ENCODE measurements around the gene ATXN3L. TPM values are rescaled to one million over a fixed set of nuclear protein-coding genes. Genes with fewer than 3 reads are reported as not detected.

Gene ATXN3L
- polyA plus RNA-seq, 1 of the 3 experiments (the other 2 are of a cell fraction), result not detected

- ChIA-PET POLR2A (no interaction called here), CTCF (no interaction called here)
- Histone ChIP-seq H3K4me1 (ENCODE audit: control insufficient read depth in 1 of 2, insufficient read depth in 2 of 2, low read depth in 1 of 2, low read length in 1 of 2) (no peaks in the 10 kb centered on the region), H3K9me3 (no peaks in the 10 kb centered on the region), H3F3A (replicated peaks; ENCODE audit: insufficient read depth) (no peaks in the 10 kb centered on the region), H3K4me2 (no peak overlapping the region), H3K27me3 (ENCODE audit: insufficient read depth) (no peaks in the 10 kb centered on the region), H3K4me3 (ENCODE audit: low read depth in 2 of 2, low read length in 1 of 2) (no peak overlapping the region), H3K79me2 (ENCODE audit: insufficient read depth) (no peaks in the 10 kb centered on the region), H3K9me2 (no peaks in the 10 kb centered on the region), H3K9ac (no peak overlapping the region), H3K27ac (ENCODE audit: low read depth in 2 of 2, low read length in 1 of 2) (no peak overlapping the region), H4K20me1 (ENCODE audit: insufficient read depth) (no peaks in the 10 kb centered on the region), H3K36me3 (replicated peaks in 1 of 2; ENCODE audit: control insufficient read depth in 1 of 2, insufficient read depth in 2 of 2, low read length in 1 of 2) (no peaks in the 10 kb centered on the region), H2AFZ (ENCODE audit: low read depth) (no peak overlapping the region)
- no peak for DNase-seq
- TF ChIP-seq IRF3 (IDR thresholded peaks at IDR 0.05; ENCODE audit: low read depth, low read length) (no peak), NFIC (IDR thresholded peaks at IDR 0.05; ENCODE audit: borderline replicate concordance) (no peak), RFX5 (IDR thresholded peaks at IDR 0.05; ENCODE audit: low read length) (no peak), EZH2phosphoT487 (IDR thresholded peaks at IDR 0.05; ENCODE audit: borderline replicate concordance, low read depth) (no peak), RCOR1 (IDR thresholded peaks at IDR 0.05; ENCODE audit: low read length) (no peak), ELF1 (IDR thresholded peaks at IDR 0.05) (no peak), NRF1 (IDR thresholded peaks at IDR 0.05; ENCODE audit: low read depth, low read length) (no peak), JUND (IDR thresholded peaks at IDR 0.05) (no peak), TCF12 (IDR thresholded peaks at IDR 0.05) (no peak), SIN3A (IDR thresholded peaks at IDR 0.05; ENCODE audit: borderline replicate concordance, low read depth, low read length) (no peak)
- 57% methylated on average over 8 of the region's 8 CpGs for WGBS (ENCODE audit: low lambda C conversion rate)
Observed at GRCh38 chrX:13327666-13328065, 7.8 kb upstream of the ATXN3L start.

GRCh38 chrX:13323241-13323640 lies 3.4 kb upstream of the ATXN3L start:
- Histone ChIP-seq H3K36me3 (replicated peaks in 1 of 2; ENCODE audit: control insufficient read depth in 1 of 2, insufficient read depth in 2 of 2, low read length in 1 of 2) (no peaks in the 10 kb centered on the region), H3F3A (replicated peaks; ENCODE audit: insufficient read depth) (no peaks in the 10 kb centered on the region), H3K79me2 (ENCODE audit: insufficient read depth) (no peaks in the 10 kb centered on the region), H3K27ac (ENCODE audit: low read depth in 2 of 2, low read length in 1 of 2) (no peak overlapping the region), H3K9me3 (no peaks in the 10 kb centered on the region), H3K27me3 (ENCODE audit: insufficient read depth) (no peaks in the 10 kb centered on the region), H3K9me2 (no peaks in the 10 kb centered on the region), H3K4me1 (ENCODE audit: control insufficient read depth in 1 of 2, insufficient read depth in 2 of 2, low read depth in 1 of 2, low read length in 1 of 2) (no peaks in the 10 kb centered on the region), H2AFZ (ENCODE audit: low read depth) (no peak overlapping the region), H3K4me2 (no peak overlapping the region), H3K4me3 (ENCODE audit: low read depth in 2 of 2, low read length in 1 of 2) (no peak overlapping the region), H3K9ac (no peak overlapping the region), H4K20me1 (ENCODE audit: insufficient read depth) (no peaks in the 10 kb centered on the region)
- POLR2A ChIA-PET, result no interaction called here
- CTCF ChIA-PET, result no interaction called here
- 62% methylated on average over 1 of the region's 1 CpG for WGBS (ENCODE audit: low lambda C conversion rate)
- no peak for DNase-seq
- no peak for TF ChIP-seq RFX5 (IDR thresholded peaks at IDR 0.05; ENCODE audit: low read length)
- no peak for TF ChIP-seq GATA2 (CRISPR knock-in tag; IDR thresholded peaks at IDR 0.05)
- no peak for TF ChIP-seq FOSL2 (IDR thresholded peaks at IDR 0.05; ENCODE audit: borderline replicate concordance, low read depth)
- TF ChIP-seq MAX (IDR thresholded peaks at IDR 0.05; ENCODE audit: low read depth), result no peak
- no peak for TF ChIP-seq SMC3 (IDR thresholded peaks at IDR 0.05; ENCODE audit: low read depth, low read length)
- TF ChIP-seq POLR2AphosphoS5 (IDR thresholded peaks at IDR 0.05; ENCODE audit: low read depth, low read length), result no peak
- no peak for TF ChIP-seq EP300 (IDR thresholded peaks at IDR 0.05; ENCODE audit: borderline replicate concordance in 1 of 2, low read depth in 1 of 2, low read length in 1 of 2)
- TF ChIP-seq FOXM1 (IDR thresholded peaks at IDR 0.05; ENCODE audit: low read depth), result no peak
- no peak for TF ChIP-seq PBX3 (IDR thresholded peaks at IDR 0.05)
- TF ChIP-seq CTCF (IDR thresholded peaks at IDR 0.05), result no peak
- TF ChIP-seq GABPA (IDR thresholded peaks at IDR 0.05; ENCODE audit: low read depth), result no peak
- no peak for TF ChIP-seq SIN3A (IDR thresholded peaks at IDR 0.05; ENCODE audit: borderline replicate concordance, low read depth, low read length)
- no peak for TF ChIP-seq ZBTB33 (IDR thresholded peaks at IDR 0.05; ENCODE audit: borderline replicate concordance, low read depth)

Data from SK-N-SH (cell line).